ENCODE data around the gene CCDC169. TPM values are rescaled to one million over a fixed set of nuclear protein-coding genes. Genes with fewer than 3 reads are reported as not detected.
"Not testable (repeated sequence)": the region's sequence is repeated elsewhere in the genome, so short reads cannot be mapped to it uniquely, and the experiment has no call there.

Gene CCDC169
- total RNA-seq, 1 experiment from 2014 or later: not detected

DNA sequence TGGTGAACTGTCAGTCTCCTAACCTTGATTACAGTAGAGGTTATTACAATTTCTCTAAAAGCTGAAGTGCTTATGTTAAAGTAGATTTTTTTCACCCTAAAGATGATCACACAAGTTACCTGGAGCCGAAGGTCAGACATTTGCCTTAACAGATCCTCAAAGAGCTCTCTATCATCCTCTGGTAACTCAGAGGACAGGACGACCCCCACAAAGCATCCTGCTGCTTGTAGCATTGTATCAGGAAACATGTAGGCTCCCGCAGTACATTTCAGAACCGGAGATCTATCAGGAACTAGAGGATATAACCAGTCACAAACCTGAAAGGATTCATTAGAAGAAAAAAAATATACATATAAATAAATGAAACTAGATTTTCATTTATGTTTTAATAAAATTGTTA, 33.7 kb upstream of the CCDC169 start:
- no peak for DNase-seq
- Mint-ChIP-seq H3K4me3 (ENCODE audit: low read depth, unreplicated experiment) (no peak overlapping the region), H3K27me3 (ENCODE audit: unreplicated experiment) (no peaks in the 10 kb centered on the region), H3K4me1 (ENCODE audit: low read depth, unreplicated experiment) (no peaks in the 10 kb centered on the region), H3K36me3 (ENCODE audit: insufficient read depth, unreplicated experiment) (no peaks in the 10 kb centered on the region), H3K27ac (ENCODE audit: unreplicated experiment) (no peak overlapping the region), H3K9me3 (ENCODE audit: low read depth, unreplicated experiment) (no peaks in the 10 kb centered on the region)
- BruUV-seq (replicated peaks): no TSS peak
- intact Hi-C loops (cut with micrococcal nuclease; ENCODE audit: unreplicated experiment): no loop called here
- TF ChIP-seq, protein P1, sequence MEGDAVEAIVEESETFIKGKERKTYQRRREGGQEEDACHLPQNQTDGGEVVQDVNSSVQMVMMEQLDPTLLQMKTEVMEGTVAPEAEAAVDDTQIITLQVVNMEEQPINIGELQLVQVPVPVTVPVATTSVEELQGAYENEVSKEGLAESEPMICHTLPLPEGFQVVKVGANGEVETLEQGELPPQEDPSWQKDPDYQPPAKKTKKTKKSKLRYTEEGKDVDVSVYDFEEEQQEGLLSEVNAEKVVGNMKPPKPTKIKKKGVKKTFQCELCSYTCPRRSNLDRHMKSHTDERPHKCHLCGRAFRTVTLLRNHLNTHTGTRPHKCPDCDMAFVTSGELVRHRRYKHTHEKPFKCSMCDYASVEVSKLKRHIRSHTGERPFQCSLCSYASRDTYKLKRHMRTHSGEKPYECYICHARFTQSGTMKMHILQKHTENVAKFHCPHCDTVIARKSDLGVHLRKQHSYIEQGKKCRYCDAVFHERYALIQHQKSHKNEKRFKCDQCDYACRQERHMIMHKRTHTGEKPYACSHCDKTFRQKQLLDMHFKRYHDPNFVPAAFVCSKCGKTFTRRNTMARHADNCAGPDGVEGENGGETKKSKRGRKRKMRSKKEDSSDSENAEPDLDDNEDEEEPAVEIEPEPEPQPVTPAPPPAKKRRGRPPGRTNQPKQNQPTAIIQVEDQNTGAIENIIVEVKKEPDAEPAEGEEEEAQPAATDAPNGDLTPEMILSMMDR (IDR thresholded peaks at IDR 0.05; ENCODE audit: unreplicated experiment): no peak
- CTCF ChIA-PET: interaction anchor here (0.5 to 0.6 kb wide), 2 partner anchors 489 to 751 kb away, joined by 3 to 9 read pairs; no protein-coding TSS in a partner anchor

DNA sequence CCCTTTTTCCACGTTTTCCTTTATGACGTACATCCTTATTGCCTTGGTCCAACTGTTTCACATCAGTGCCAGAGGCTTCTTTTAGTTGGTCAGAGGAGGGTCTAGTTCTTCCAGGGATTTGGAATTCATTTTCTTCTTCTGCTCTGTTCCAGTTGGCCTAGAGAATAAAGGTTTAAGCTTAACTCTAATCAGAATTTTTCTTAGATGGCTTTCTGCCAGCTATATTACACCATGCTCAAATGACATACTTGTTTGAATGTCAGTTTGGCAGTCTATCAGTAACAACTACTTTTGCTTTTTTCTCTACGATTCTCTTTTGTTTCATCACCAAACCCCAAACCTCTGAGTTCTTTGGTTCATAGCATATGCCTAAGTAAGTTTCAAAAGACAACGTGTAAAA, 31.7 kb upstream of the CCDC169 start:
- no TSS peak for BruUV-seq (replicated peaks)
- intact Hi-C loops (cut with micrococcal nuclease; ENCODE audit: unreplicated experiment): no loop called here
- Mint-ChIP-seq H3K4me3 (ENCODE audit: low read depth, unreplicated experiment) (no peak overlapping the region), H3K27ac (ENCODE audit: unreplicated experiment) (no peak overlapping the region), H3K27me3 (ENCODE audit: unreplicated experiment) (no peaks in the 10 kb centered on the region), H3K4me1 (ENCODE audit: low read depth, unreplicated experiment) (no peaks in the 10 kb centered on the region), H3K9me3 (ENCODE audit: low read depth, unreplicated experiment) (peaks cover 3% of the 10 kb centered on the region), H3K36me3 (ENCODE audit: insufficient read depth, unreplicated experiment) (no peaks in the 10 kb centered on the region)
- CTCF ChIA-PET: no interaction called here
- TF ChIP-seq, protein P1 (IDR thresholded peaks at IDR 0.05; ENCODE audit: unreplicated experiment): no peak
- no peak for DNase-seq

DNA sequence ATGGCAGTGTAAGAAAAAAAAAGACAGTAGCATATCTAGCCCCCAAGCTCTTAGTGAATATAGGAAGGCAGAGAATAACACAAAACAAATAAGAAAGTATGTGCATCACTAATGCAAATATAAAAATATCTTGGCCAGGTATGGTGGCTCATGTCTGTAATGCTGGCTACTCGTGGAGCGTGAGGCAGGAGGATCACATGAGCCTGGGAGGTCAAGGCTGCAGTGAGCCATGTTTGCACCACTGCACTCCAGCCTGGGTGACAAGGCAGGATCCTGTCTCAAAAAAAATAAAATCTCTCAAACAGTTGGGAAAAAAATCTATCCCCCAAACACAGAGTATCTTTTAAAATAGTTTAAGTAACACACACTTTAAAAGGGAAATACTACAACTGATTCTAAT, 31.2 kb upstream of the CCDC169 start:
- TF ChIP-seq, protein P1 (IDR thresholded peaks at IDR 0.05; ENCODE audit: unreplicated experiment): no peak
- H3K9me3 Mint-ChIP-seq (ENCODE audit: low read depth, unreplicated experiment): peaks cover 3% of the 10 kb centered on the region
- BruUV-seq (replicated peaks): no TSS peak
- H3K4me3 Mint-ChIP-seq (ENCODE audit: low read depth, unreplicated experiment): no peak overlapping the region
- intact Hi-C loops (cut with micrococcal nuclease; ENCODE audit: unreplicated experiment): no loop called here
- H3K4me1 Mint-ChIP-seq (ENCODE audit: low read depth, unreplicated experiment): no peaks in the 10 kb centered on the region
- H3K36me3 Mint-ChIP-seq (ENCODE audit: insufficient read depth, unreplicated experiment): no peaks in the 10 kb centered on the region
- CTCF ChIA-PET: no interaction called here
- DNase-seq: no peak
- H3K27me3 Mint-ChIP-seq (ENCODE audit: unreplicated experiment): no peaks in the 10 kb centered on the region
- no peak overlapping the region for H3K27ac Mint-ChIP-seq (ENCODE audit: unreplicated experiment)

DNA sequence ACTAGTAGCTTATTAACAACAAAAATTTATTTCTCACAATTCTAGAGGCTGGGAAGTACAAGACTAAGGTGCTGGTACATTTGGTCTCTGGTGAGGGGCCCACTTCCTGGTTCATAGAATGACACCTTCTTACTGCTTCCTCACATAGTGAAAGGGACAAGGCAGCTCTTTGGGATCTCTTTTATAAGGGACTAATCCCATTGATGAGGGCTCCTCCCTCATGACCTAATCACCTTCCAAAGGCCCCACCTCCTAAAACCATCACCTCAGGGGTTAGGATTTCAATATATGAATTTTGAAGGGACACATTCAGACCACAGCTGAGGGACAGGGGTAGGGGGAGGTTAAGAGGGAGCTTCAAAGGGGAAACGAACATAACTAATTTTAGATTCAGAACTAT, 28.3 kb upstream of the CCDC169 start:
- intact Hi-C loops (cut with micrococcal nuclease; ENCODE audit: unreplicated experiment): no loop called here
- Mint-ChIP-seq H3K4me3 (ENCODE audit: low read depth, unreplicated experiment) (no peak overlapping the region), H3K27ac (ENCODE audit: unreplicated experiment) (no peak overlapping the region), H3K27me3 (ENCODE audit: unreplicated experiment) (no peaks in the 10 kb centered on the region), H3K36me3 (ENCODE audit: insufficient read depth, unreplicated experiment) (no peaks in the 10 kb centered on the region), H3K9me3 (ENCODE audit: low read depth, unreplicated experiment) (peaks cover 3% of the 10 kb centered on the region), H3K4me1 (ENCODE audit: low read depth, unreplicated experiment) (no peaks in the 10 kb centered on the region)
- TF ChIP-seq, protein P1 (IDR thresholded peaks at IDR 0.05; ENCODE audit: unreplicated experiment): no peak
- no TSS peak for BruUV-seq (replicated peaks)
- CTCF ChIA-PET: no interaction called here
- DNase-seq: no peak

DNA sequence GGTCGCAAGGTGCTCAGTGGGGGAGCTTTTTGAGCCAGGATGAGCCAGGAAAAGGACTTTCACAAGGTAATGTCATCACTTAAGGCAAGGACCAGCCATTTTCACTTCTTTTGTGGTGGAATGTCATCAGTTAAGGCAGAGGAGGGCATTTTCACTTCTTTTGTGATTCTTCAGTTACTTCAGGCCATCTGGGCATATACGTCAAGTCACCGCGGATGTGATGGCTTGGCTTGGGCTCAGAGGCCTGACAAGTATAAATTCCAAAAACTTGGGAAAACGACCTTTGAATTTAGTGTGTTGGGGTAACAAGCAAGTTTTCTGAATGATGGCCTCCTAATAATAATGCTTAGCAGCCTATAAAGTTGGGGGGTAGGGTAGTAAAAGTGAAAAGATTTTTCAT, 27.3 kb upstream of the CCDC169 start:
- DNase-seq; intact Hi-C loops (cut with micrococcal nuclease; ENCODE audit: unreplicated experiment); BruUV-seq (replicated peaks); H3K27ac Mint-ChIP-seq (ENCODE audit: unreplicated experiment); H3K4me3 Mint-ChIP-seq (ENCODE audit: low read depth, unreplicated experiment); H3K9me3 Mint-ChIP-seq (ENCODE audit: low read depth, unreplicated experiment); H3K27me3 Mint-ChIP-seq (ENCODE audit: unreplicated experiment); CTCF ChIA-PET; H3K4me1 Mint-ChIP-seq (ENCODE audit: low read depth, unreplicated experiment); H3K36me3 Mint-ChIP-seq (ENCODE audit: insufficient read depth, unreplicated experiment): not testable (repeated sequence)
